RKO (cell line): Measurements from ENCODE around the gene GAS6.
"Not testable (repeated sequence)": the region's sequence is repeated elsewhere in the genome, so short reads cannot be mapped to it uniquely, and the experiment has no call there.

ENCODE experiments used
- DNase-seq: peaks from one replicate; pipeline ENCODE4 v3.0.0-alpha.2; 2016; ENCODE audit warnings: low spot score

GAS6 gene

GRCh38 chr13:113837560-113838355 is 26.1 kb downstream of the GAS6 start:
- peak; percentile 74 for DNase-seq

GRCh38 chr13:113836768-113837559 is 26.9 kb downstream of the GAS6 start:
- no peak for DNase-seq

GRCh38 chr13:113835461-113836270 is 28.2 kb downstream of the GAS6 start:
- DNase-seq: no peak

DNA sequence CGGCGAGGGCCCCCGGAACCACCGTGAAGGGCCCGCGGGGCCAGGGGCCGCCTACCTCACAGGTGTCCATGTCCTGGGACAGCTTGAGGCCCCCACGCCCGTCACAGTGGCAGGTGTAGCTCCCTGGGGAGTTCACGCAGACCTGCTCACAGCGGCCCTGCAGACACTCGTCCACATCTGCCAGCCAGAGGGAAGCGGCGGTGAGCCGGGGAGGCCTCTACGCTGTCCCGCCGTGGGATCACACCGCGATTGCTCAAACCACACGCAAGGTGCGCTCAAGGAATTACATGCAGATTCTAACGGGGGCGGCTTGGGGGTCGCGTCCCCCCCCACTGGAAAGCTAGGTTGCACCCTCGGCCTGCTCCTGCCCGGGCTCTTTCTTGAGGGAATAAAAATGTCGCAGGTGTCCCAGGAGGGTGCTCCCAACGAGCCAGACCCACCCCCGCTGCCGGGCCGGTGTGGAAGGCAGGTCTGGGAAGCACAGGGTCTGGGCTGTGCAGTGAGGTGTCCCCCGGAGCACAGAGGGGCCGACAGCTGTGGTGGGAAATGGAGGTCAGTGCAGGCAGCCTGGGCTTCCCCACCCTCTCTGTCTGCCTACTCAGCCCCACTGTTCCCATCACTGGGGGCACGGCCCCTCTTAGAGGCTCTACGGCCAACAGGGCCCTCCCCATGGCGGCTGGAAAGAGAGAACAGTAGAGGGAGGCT is 29.2 kb downstream of the GAS6 start:
- DNase-seq: no peak

DNA sequence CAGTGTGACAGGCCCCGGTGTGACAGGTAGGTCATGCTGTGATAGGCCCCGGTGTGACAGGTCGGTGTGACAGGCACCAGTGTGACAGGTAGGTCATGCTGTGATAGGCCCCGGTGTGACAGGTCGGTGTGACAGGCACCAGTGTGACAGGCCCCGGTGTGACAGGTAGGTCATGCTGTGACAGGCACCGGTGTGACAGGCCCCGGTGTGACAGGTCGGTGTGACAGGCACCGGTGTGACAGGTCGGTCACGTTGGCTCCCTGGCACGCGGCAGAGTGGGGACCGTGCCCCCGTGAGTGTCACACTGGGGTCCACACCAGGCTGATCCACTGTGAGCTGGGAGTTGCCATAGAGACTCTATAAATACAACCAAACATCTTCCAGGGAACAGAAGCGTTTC is 29.9 kb downstream of the GAS6 start:
- DNase-seq: not testable (repeated sequence)

- DNase-seq: no peak
Measured at GRCh38 chr13:113833111-113833830, 30.6 kb downstream of the GAS6 start.

DNA sequence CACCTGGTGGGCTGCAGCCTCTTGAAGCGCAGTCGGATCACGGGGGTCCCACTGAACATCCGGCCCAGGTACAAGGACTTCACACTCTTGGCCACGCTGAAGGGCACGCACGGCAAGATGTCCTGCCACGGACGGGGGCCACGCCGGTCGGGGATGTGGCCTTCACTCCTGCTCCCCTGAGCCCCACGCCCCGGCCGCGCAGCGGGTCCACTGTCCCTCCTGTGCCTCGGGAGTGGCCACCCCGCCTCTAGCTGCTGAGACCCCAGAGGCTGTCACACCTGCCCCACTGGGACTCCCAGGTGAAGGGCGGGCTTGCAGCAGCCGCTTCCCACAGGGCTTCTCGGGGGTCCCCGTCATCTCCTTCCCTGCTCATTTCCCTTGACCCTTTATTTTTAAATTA is 31.2 kb downstream of the GAS6 start:
- no peak for DNase-seq

- DNase-seq: no peak
Measured at GRCh38 chr13:113832205-113832604, 31.7 kb downstream of the GAS6 start.

- no peak for DNase-seq
Measured at GRCh38 chr13:113831061-113831460, 32.8 kb downstream of the GAS6 start.

DNA sequence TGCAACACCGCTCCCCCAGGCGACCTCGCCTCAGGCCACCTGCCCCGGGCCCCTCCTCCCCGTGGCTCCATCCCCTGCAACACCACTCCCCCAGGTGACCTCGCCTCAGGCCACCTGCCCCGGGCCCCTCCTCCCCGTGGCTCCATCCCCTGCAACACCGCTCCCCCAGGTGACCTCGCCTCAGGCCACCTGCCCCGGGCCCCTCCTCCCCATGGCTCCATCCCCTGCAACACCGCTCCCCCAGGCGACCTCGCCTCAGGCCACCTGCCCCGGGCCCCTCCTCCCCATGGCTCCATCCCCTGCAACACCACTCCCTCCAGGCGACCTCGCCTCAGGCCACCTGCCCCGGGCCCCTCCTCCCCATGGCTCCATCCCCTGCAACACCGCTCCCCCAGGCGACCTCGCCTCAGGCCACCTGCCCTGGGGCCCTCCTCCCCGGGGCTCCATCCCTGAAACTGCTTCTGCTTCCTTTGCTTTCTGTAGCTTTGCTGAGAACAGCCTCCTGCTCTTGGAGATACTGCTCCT is 33.4 kb downstream of the GAS6 start:
- DNase-seq: not testable (repeated sequence)

- DNase-seq: no peak
Measured at GRCh38 chr13:113828282-113828825, 35.5 kb downstream of the GAS6 start.

GRCh38 chr13:113827021-113827420 is 36.9 kb downstream of the GAS6 start:
- no peak for DNase-seq

- DNase-seq: not testable (repeated sequence)
Measured at GRCh38 chr13:113826446-113826845, 37.4 kb downstream of the GAS6 start.

GRCh38 chr13:113825841-113826240 is 38.0 kb downstream of the GAS6 start:
- DNase-seq: no peak

DNA sequence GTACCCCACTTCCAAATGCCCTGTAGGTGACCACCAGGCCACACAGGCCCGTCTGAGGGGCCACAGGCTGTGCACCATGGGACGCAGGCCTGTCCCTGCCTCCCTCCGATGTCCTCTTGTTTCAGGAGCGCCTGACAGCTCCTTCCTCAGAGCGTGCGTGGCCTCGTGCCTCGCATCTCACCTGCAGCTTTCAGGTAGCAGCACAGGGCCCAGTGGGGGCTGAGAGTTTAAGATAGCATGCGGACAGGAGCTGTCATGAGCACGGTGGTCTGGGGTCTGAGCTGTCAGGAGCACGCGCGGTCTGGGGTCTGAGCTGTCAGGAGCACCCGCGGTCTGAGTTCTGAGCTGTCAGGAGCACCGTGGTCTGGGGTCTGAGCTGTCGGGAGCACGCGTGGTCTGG is 40.1 kb downstream of the GAS6 start:
- DNase-seq: no peak

DNA sequence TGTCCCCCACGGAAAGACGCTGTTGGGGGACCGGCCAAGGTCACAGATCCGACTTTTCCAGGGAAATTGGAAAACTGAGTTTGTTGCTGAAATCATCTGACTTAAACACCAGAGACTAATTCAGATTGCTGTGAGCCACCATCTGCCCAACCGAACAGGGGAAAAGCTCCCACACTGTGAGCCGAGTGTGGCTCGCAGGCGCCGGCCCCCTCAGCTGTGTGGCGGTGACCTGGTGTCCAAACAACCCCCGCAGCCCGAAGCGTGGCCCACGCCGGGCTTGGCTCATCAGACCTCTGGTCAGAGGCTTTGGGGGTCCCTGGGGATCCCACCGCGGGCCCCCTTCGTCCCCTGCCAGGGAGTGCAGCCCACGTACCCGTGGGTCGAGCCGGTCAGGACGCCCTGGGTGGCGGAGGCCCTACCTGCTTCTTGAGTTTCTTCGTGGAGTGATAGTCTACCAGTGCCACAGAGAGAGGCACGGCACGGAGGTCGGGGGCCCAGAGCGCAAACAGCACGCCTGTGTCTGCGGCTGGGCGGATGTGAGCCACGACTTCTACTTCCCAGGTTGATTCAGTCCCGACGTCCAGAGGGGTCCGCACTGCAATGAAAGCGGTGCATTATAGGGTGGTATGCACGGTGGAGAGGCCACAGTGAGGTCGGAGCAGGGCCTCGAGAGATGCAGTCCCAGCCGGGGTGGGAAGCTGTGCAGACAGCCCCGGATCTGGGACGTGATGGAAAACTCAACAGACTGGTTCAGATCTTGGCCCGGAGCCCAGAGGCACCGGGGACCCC is 40.7 kb downstream of the GAS6 start:
- DNase-seq: no peak

- no peak for DNase-seq
Measured at GRCh38 chr13:113822266-113822665, 41.6 kb downstream of the GAS6 start.

DNA sequence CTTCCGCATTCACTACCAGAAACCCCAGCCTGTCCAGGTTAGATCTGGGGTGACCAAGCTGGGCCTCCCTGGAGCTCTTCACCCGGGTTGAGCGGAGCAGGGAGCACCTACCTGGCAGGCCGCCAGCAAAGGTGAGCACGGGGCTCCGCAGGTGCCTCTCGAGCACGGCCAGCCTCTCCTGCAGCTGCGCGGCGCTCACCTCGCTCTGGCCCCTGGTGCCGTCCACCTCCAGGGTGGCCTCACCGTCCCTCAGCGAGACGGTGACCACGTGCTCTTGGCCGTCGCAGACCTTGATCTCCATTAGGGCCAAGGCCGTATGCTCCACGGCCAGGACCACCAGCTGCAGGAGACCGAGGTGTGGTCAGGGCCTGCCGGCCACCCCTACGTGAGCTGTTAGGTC is 42.0 kb downstream of the GAS6 start:
- DNase-seq: no peak

- DNase-seq: no peak
Measured at GRCh38 chr13:113820813-113821651, 42.8 kb downstream of the GAS6 start.
